HG02678 (cell line): ENCODE data around the gene THSD7B.

Experiments used
- ATAC-seq: cut with Tn5 transposase; IDR thresholded peaks from one replicate; pipeline ENCODE4 v1.9.1; 2021; ENCODE audit warnings: mild to moderate bottlenecking, moderate library complexity; ENCODE audit not compliant: unreplicated experiment

Gene THSD7B

GRCh38 chr2:137345994-137346393 is 580.6 kb downstream of the THSD7B start:
- ATAC-seq = no peak

GRCh38 chr2:137348301-137348700 is 583.0 kb downstream of the THSD7B start:
- ATAC-seq = no peak

- ATAC-seq = no peak
These were observed 592.3 kb downstream of the THSD7B start for GRCh38 chr2:137357634-137358033.

GRCh38 chr2:137367361-137367760 is 602.0 kb downstream of the THSD7B start:
- no peak for ATAC-seq

- no peak for ATAC-seq
These were observed 603.8 kb downstream of the THSD7B start for GRCh38 chr2:137369106-137369505.

GRCh38 chr2:137379186-137379585 is 613.8 kb downstream of the THSD7B start:
- ATAC-seq = no peak

GRCh38 chr2:137380610-137381009 is 615.3 kb downstream of the THSD7B start:
- ATAC-seq = no peak

GRCh38 chr2:137381731-137382130 is 616.4 kb downstream of the THSD7B start:
- ATAC-seq = no peak

- ATAC-seq = no peak
These were observed 618.0 kb downstream of the THSD7B start for GRCh38 chr2:137383391-137383790.

GRCh38 chr2:137387044-137387443 is 621.7 kb downstream of the THSD7B start:
- no peak for ATAC-seq

GRCh38 chr2:137405496-137405895 is 640.2 kb downstream of the THSD7B start:
- no peak for ATAC-seq

GRCh38 chr2:137411585-137411984 is 646.2 kb downstream of the THSD7B start:
- ATAC-seq = no peak

- ATAC-seq = no peak
These were observed 655.4 kb downstream of the THSD7B start for GRCh38 chr2:137420744-137421143.

GRCh38 chr2:137435162-137435561 is 669.8 kb downstream of the THSD7B start:
- ATAC-seq = no peak

GRCh38 chr2:137437386-137437785 is 672.0 kb downstream of the THSD7B start:
- no peak for ATAC-seq

- no peak for ATAC-seq
These were observed 679.6 kb downstream of the THSD7B start for GRCh38 chr2:137444970-137445369.

- ATAC-seq = no peak
These were observed 684.1 kb downstream of the THSD7B start for GRCh38 chr2:137449454-137449853.

GRCh38 chr2:137454886-137455285 is 689.5 kb downstream of the THSD7B start:
- no peak for ATAC-seq

- peak; percentile 89 for ATAC-seq
These were observed 702.0 kb downstream of the THSD7B start for GRCh38 chr2:137467246-137467862.

GRCh38 chr2:137493261-137493660 is 727.9 kb downstream of the THSD7B start:
- no peak for ATAC-seq

GRCh38 chr2:137500599-137500998 is 735.3 kb downstream of the THSD7B start:
- no peak for ATAC-seq

- ATAC-seq = no peak
These were observed 741.9 kb downstream of the THSD7B start for GRCh38 chr2:137507237-137507636.

- ATAC-seq = no peak
These were observed 743.5 kb downstream of the THSD7B start for GRCh38 chr2:137508739-137509384.
